ENCODE measurements around the gene AP4M1.
A peak's percentile ranks its signal among the peaks of the same experiment; 100 is the strongest.

The AP4M1 gene, protein sequence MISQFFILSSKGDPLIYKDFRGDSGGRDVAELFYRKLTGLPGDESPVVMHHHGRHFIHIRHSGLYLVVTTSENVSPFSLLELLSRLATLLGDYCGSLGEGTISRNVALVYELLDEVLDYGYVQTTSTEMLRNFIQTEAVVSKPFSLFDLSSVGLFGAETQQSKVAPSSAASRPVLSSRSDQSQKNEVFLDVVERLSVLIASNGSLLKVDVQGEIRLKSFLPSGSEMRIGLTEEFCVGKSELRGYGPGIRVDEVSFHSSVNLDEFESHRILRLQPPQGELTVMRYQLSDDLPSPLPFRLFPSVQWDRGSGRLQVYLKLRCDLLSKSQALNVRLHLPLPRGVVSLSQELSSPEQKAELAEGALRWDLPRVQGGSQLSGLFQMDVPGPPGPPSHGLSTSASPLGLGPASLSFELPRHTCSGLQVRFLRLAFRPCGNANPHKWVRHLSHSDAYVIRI

DNA sequence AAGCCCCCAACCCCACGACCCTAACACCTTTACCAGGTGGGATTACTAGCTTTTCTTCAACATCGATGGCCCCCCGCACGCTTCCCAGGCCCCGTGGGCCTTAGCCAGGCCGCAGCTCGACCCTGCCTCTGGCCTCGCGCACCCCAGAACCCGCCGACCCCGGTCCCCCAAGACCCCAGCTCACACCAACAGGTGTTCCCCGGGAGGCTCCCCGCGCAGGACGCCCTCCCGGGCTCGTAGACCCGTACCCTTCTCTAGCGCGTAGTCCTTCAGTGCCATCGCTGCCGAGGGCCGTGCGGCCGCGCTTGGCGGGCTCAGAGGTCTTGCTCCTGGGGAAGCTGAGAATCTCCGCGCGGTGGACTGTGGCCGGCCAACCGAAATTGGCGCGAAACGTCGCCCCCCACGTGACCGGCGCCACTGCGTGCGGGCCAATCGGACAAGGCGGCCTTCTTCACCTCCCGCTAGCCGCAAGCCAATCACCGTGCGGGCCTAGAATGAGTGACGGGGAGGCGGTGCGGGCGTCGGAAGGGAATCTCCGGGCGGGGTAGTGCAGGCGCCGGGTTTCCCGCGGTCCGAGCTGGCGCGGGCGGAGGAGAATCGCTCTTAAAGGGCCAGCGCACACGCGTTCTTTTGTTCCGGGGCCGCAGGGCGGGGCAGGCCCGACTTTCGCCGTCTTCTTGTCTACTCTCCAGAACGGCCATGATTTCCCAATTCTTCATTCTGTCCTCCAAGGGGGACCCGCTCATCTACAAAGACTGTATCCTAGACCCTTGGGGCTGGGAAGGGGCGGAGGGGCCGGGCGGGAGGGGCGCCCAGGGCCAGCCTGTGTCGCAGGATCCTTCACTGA, at the start of gene AP4M1, which contains the start of gene MCM7:
Gene AP4M1 (plus strand): TSS at position 628 of the 847 bp plus-strand sequence. CDS start 72 bp downstream, at position 700.
Gene MCM7 (minus strand): TSS at position 382 of the 847 bp plus-strand sequence. CDS start 103 bp downstream, at position 279.
- H3K4me3 ChIP-seq (ENCODE audit: low read depth, low read length), result peak within 1 kb of the TSS; percentile 86
- DNase-seq (ENCODE audit: low read depth), result peak; percentile 98

GRCh38 chr7:100053215-100053614, 48.2 kb upstream of the AP4M1 start:
- H3K4me3 ChIP-seq (ENCODE audit: low read depth, low read length), result no peak overlapping the region
- peak; percentile 33 for DNase-seq (ENCODE audit: low read depth)

- DNase-seq (ENCODE audit: low read depth), result no peak
- H3K4me3 ChIP-seq (ENCODE audit: low read depth, low read length), result no peak overlapping the region
These were observed 44.4 kb upstream of the AP4M1 start for GRCh38 chr7:100057006-100057405.

GRCh38 chr7:100059251-100059739, 42.1 kb upstream of the AP4M1 start:
- DNase-seq (ENCODE audit: low read depth), result no peak
- no peak overlapping the region for H3K4me3 ChIP-seq (ENCODE audit: low read depth, low read length)

GRCh38 chr7:100061518-100062193, 39.8 kb upstream of the AP4M1 start:
- H3K4me3 ChIP-seq (ENCODE audit: low read depth, low read length), result no peak overlapping the region
- no peak for DNase-seq (ENCODE audit: low read depth)

GRCh38 chr7:100063376-100063775, 38.1 kb upstream of the AP4M1 start:
- no peak for DNase-seq (ENCODE audit: low read depth)
- no peak overlapping the region for H3K4me3 ChIP-seq (ENCODE audit: low read depth, low read length)

DNA sequence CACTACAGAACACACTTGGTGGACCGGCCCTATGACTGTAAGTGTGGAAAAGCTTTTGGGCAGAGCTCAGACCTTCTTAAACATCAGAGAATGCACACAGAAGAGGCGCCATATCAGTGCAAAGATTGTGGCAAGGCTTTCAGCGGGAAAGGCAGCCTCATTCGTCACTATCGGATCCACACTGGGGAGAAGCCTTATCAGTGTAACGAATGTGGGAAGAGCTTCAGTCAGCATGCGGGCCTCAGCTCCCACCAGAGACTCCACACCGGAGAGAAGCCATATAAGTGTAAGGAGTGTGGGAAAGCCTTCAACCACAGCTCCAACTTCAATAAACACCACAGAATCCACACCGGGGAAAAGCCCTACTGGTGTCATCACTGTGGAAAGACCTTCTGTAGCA, 37.3 kb upstream of the AP4M1 start:
- H3K4me3 ChIP-seq (ENCODE audit: low read depth, low read length), result no peak overlapping the region
- no peak for DNase-seq (ENCODE audit: low read depth)

- peak; percentile 36 for DNase-seq (ENCODE audit: low read depth)
- no peak overlapping the region for H3K4me3 ChIP-seq (ENCODE audit: low read depth, low read length)
These were observed 35.8 kb upstream of the AP4M1 start for GRCh38 chr7:100065452-100066186.

- no peak overlapping the region for H3K4me3 ChIP-seq (ENCODE audit: low read depth, low read length)
- DNase-seq (ENCODE audit: low read depth), result no peak
These were observed 34.5 kb upstream of the AP4M1 start for GRCh38 chr7:100066953-100067352.

- DNase-seq (ENCODE audit: low read depth), result no peak
- no peak overlapping the region for H3K4me3 ChIP-seq (ENCODE audit: low read depth, low read length)
These were observed 31.5 kb upstream of the AP4M1 start for GRCh38 chr7:100069991-100070390.

DNA sequence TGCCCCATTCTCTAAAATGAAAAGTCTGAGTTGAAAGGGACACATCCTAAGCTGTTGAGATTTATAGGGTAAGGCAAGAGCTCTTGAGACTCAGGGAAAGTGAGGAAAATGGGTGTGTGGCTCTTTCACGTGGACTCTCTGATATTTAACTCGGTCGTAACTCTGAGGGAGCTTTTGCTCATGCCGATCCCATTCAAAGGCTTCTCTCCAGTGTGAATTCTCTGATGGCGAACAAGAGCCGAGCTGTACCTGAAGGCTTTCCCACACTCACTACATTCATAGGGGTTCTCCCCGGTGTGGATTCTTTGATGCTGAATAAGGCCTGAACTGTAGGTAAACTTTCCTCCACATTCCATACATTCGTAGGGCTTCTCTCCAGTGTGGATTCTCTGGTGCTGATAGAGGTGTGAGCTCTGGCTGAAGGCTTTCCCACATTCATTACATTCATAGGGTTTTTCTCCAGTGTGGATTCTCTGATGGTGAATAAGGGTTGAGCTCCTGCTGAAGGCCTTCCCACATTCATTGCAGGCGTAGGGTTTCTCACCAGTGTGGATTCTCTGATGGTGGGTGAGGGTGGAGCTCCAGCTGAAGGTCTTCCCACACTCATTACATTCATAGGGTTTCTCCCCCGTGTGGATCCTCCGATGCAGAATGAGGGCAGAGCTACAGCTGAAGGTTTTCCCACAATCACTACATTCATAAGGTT, 30.3 kb upstream of the AP4M1 start:
- DNase-seq (ENCODE audit: low read depth), result no peak
- H3K4me3 ChIP-seq (ENCODE audit: low read depth, low read length), result no peak overlapping the region

- no peak for DNase-seq (ENCODE audit: low read depth)
- H3K4me3 ChIP-seq (ENCODE audit: low read depth, low read length), result no peak overlapping the region
These were observed 29.0 kb upstream of the AP4M1 start for GRCh38 chr7:100072462-100072861.

DNA sequence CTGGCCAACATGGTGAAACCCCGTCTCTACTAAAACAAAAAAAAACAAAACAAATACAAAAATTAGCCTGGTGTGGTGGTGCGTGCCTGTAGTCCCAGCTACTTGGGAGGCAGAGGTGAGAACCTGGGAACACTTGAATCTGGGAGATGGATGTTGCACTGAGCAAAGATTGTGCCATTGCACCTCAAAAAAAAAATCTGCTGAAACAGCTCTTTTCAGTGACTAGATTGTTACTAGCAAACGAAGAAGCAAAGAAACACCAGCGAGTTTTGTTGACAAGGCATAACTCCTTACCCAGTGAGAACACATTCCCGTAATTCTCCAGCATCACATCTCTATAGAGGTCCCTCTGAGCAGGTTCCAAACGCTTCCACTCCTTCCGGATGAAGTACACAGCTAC, 26.6 kb upstream of the AP4M1 start:
- DNase-seq (ENCODE audit: low read depth), result no peak

DNA sequence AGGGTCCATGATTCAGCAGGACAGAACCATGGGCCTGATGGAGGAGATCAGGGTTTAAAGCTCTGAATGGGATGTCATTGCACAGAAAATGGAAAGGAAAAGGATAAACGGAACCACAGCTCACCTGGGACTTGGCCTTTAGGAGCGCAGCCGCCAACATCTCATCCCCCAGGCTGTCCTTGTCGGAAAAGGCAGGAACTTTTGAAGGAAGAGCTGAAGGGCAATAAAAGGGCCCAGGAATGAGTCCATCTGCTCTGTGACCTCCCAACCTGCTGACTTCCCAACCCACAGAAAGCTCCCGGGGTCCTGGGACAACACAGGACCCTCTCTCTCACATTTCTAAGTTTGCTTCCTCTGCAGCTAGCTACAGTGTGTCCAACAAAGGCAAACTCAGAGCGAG, 26.0 kb upstream of the AP4M1 start:
- DNase-seq (ENCODE audit: low read depth), result no peak
- no peak overlapping the region for H3K4me3 ChIP-seq (ENCODE audit: low read depth, low read length)

More for the DNA sequence above, 26.6 kb upstream of the AP4M1 start:
- no peak overlapping the region for H3K4me3 ChIP-seq (ENCODE audit: low read depth, low read length)

DNA sequence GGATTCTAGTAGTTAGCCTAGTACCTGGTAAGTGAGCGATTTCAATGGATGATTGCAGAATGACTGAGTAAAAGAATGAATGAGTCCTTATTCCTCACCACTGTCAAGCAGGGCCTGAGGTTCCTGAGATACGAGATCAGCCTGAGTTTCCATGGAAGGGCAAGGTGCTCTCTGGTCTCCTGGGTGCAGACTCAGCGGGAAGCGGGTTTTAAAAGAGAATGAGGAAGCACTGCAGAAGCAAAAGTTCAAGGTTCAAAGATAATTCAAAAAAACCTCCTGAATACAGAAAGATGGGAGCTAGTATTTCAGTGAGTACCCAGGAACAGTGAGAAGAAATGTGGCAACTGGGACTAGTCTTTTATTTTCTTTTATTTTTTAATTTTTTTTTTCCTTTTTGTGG, 24.2 kb upstream of the AP4M1 start:
- no peak overlapping the region for H3K4me3 ChIP-seq (ENCODE audit: low read depth, low read length)
- no peak for DNase-seq (ENCODE audit: low read depth)

DNA sequence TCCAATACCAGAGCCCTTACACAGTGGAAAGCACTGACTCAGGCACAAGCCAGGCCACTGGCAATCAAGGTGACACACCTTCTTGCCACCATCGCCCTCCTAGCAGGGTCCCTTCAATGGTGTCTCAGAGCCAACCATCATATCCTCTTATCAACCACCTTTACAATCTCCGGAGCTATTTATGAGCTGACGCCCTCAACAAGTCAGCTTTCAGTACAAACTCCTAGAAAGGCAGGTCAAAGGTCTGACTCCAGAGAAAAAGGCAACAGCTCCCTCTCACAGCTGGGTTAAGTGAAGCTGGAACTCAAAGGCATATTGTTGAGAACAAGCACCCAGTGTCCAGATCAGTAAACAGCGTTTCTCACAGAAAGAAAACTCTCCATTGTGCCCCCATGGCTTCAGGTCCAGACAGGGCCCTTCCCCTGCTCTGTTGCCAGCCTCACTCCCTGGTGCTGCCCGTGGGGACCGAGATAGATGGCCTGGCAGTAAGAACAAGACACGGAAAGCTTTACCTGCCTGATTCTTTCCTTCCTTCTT, 22.4 kb upstream of the AP4M1 start:
- DNase-seq (ENCODE audit: low read depth), result no peak
- H3K4me3 ChIP-seq (ENCODE audit: low read depth, low read length), result no peak overlapping the region

DNA sequence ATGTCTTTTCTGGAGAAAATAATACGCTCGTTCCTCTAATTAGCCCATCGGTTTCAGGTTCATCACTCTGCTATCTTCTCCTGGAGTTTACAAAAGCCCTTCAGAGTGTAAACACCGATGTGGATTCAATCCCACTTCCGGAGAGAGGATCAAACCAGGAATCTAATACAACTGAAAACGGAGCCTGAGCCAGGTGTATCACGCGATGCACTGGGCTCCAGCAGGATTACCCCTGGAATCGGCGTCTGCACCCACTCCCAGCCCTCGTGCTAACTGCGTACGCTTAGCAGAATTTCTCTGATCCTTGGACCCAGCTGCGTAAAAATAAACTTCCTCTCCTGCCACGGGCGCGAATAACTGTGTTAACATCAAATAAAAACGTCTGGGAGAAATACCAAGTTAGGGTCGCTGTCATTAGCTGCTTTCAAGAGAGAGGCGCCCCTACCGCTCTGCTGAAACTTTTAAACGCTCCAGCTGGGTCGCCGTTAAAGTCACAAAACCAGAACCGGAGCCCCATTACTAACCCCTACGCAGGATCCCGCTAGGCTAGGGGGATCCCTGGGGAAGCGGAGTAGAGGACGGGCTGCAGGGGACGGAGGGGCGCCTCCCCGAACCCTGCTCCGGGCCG, 20.4 kb upstream of the AP4M1 start:
- DNase-seq (ENCODE audit: low read depth), result no peak
- H3K4me3 ChIP-seq (ENCODE audit: low read depth, low read length), result peak overlapping the region; percentile 95

Measured in skeletal muscle cell (primary cell).